GM21786 (cell line): Measurements from ENCODE around the gene POLR2J3.
A peak's percentile ranks its signal among the peaks of the same experiment; 100 is the strongest.
"Not testable (repeated sequence)": the region's sequence is repeated elsewhere in the genome, so short reads cannot be mapped to it uniquely, and the experiment has no call there.

ENCODE experiments used
- ATAC-seq: cut with Tn5 transposase; IDR thresholded peaks from one replicate; pipeline ENCODE4 v1.9.1; 2021; ENCODE audit not compliant: unreplicated experiment

The POLR2J3 gene

DNA sequence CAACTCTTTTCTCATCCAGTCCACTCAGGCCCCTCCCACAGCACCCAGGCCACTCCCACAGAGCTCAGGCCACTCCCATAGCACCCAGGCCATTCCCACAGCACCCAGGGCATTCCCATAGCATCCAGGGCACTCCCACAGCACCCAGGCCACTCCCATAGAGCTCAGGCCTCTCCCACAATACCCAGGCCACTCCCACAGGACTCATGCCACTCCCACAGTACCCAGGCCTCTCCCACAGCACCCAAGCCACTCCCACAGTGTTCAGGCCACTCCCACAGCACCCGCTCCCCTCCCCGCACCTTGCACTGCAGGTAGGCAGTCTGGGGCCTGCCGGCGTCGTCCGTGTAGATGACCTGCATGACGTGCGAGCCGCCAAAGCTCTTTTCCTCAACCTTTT is 17.5 kb upstream of the POLR2J3 start:
- ATAC-seq: peak; percentile 42

DNA sequence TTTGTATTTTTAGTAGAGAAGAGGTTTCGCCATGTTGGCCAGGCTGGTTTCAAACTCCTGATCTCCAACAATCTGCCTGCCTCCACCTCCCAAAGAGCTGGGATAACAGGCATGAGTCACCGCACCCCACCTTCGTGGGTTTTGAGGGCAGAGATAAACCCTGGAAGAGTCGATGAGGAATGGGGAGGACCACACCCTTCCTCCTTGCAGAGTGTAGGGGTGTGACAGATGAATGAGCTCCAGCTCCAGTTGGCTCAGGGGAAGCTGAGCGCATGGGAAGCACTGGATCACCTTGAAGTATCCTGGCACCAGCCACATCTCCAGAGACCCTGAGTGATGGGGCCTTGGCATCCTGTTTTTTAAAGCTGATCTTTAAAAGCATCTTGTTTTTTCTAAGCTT is 11.1 kb upstream of the POLR2J3 start:
- ATAC-seq: not testable (repeated sequence)

- not testable (repeated sequence) for ATAC-seq
These were observed 9.3 kb upstream of the POLR2J3 start for GRCh38 chr7:102581722-102582121.

- ATAC-seq: not testable (repeated sequence)
These were observed 6.1 kb upstream of the POLR2J3 start for GRCh38 chr7:102578486-102578885.

- ATAC-seq: not testable (repeated sequence)
These were observed 5.2 kb upstream of the POLR2J3 start for GRCh38 chr7:102577315-102578240.

DNA sequence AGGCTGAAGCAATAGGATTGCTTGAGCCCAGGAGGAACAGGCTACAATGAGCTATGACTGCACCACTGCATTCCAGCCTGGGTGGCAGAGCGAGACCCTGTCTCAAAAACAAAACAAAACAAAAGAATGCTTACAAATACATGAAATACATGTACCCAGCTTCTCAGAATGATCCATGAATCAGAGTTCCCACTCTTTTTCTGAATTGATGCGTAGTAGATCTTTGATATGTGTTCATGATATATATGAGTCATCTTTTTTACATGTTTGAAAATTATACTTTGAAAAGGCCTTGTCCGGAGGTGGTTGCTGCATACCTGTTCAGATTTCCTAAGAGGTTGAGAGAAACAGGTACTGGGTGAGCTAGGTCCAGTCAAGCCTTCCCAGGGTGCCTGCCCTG is 4.0 kb upstream of the POLR2J3 start:
- not testable (repeated sequence) for ATAC-seq

DNA sequence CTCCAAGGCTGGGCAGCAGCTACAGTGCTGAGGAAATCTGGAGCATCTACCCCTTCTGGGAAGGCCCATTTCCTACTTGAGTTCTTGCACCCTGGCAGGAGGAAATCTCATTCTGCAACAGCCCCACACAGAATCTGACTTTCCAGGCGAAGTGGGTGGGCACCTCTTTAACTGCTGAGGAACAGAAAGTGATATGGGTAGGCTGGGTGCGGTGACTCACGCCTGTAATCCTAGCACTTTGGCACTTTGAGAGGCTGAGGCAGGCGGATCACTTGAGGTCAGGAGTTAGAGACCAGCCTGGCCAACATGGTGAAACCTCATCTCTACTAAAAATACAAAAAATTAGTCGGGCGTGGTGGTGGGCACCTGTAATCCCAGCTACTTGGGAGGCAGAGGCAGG is 2.2 kb upstream of the POLR2J3 start:
- not testable (repeated sequence) for ATAC-seq

DNA sequence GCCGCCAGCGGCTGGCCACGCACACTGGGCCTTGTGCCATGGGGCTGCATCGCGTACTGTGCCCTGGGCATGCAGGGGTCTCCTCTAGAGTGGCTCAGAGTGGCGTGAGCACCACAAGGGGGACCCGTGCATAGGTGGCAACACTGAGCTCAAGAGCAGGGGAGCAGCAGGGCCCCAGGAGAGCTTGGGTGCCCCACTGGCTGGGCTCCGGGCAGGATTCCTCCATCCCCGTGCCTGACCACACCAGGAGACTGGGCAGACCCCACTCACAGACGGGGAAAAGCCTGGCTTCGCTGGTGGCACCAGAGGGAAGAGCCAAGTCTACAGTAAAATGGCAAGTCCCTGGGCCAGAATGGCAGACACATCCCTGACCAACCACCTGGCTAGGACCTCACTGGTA is 3.8 kb downstream of the POLR2J3 start:
- not testable (repeated sequence) for ATAC-seq

- ATAC-seq: not testable (repeated sequence)
These were observed 21.5 kb downstream of the POLR2J3 start, which contains the start of gene SPDYE2 for GRCh38 chr7:102550808-102551422. SPDYE2 (plus strand) TSS chr7:102551226; CDS start chr7:102553256, 2,030 bp downstream.

DNA sequence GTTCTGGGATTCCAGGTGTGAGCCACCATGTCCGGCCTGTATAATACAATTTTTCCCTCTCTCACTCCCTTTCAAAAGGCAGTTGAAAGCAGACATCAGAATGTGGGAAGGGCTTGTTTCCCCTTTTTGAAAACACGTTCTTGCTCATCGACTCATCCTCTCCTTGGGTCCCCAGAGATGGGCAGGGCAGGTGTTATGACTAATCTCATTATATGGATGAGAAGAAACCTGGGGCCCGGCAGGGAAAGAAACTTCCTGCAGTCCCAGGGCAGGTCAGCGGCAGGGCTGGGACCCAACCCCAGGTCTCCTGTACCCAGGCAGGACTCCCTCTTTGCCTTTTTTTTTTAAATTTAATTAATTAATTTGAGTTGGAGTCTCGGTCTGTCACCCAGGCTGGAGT is 26.0 kb downstream of the POLR2J3 start:
- peak; percentile 89 for ATAC-seq

DNA sequence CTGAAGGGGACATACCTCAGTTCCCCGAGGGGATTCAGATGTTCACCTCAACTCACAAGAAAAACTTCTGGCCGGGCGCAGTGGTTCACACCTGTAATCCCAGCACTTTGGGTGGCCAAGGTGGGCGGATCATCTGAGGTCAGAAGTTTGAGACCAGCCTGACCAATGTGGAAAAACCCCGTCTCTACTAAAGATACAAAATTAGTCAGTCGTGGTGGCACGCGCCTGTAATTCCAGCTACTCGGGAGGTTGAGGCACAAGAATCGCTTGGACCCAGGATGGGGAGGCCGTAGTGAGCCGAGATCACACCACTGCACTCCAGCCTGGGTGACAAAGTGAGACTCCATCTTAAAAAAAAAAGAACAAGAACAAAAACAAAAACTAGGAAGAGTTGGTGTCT is 27.1 kb downstream of the POLR2J3 start:
- ATAC-seq: not testable (repeated sequence)

- ATAC-seq: not testable (repeated sequence)
These were observed 28.0 kb downstream of the POLR2J3 start for GRCh38 chr7:102544372-102544771.

DNA sequence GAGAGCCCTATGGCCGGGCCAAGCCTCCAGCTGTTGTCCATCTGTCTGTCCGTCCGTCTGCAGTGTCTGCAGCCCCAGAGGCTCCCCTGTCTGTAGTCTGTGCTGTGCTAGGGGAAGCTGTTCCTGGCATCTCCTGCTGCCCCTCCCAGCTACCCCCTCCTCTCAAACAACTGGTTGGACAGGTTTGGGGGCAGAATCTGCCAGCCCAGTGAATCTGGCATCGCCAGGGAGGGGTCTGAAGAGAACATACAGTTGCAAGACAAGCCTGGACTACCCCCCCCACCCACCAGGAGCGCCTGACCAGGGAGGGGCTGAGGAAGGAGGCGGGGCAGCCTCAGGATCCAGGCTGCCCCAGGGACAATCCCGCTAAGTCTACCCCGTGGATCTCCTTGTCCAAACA is 28.8 kb downstream of the POLR2J3 start, which contains the start of gene UPK3BL2:
TSS of gene UPK3BL2 (minus strand) at position 101 of the 400 bp plus-strand sequence. CDS start at position 41, 60 bp downstream.
- not testable (repeated sequence) for ATAC-seq

DNA sequence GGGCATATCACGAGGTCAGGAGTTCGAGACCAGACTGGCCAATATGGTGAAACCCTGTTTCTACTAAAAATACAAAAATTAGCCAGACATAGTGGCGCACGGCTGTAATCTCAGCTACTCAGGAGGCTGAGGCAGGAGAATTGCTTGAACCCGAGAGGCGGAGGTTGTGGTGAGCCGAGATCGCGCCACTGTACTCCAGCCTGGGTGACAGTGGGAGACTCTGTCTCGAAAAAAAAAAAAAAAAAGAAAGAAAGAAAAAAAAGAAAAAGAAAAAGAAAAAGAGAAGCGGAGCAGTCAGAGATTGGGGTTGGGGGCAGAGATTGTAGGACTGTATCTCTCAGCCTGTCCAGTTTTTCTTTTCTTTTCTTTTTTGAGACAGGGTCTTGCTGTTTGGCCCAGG is 29.6 kb downstream of the POLR2J3 start:
- not testable (repeated sequence) for ATAC-seq

GRCh38 chr7:102542083-102542482 is 30.3 kb downstream of the POLR2J3 start:
- not testable (repeated sequence) for ATAC-seq

- not testable (repeated sequence) for ATAC-seq
These were observed 31.8 kb downstream of the POLR2J3 start for GRCh38 chr7:102540604-102541003.

GRCh38 chr7:102535062-102535615 is 37.2 kb downstream of the POLR2J3 start:
- not testable (repeated sequence) for ATAC-seq

DNA sequence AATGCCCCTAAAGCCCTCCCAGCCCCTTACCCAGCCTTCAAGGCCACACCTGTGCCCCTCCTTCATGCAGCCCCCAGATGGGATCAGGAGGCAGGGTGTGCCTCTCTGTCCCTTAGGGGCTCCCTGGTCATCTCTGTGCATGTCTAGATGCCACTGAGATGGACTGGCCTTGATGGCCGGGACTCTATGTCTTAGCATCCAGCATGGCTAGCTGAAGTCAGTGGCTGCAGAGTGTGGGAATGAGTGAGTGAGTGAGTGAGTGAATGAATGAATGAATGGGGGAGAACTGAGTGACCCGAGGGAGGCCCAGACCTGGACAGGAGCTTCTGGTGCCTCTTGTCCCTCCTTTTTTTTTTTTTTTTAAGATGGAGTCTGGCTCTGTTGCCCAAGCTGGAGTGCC is 40.3 kb downstream of the POLR2J3 start:
- ATAC-seq: not testable (repeated sequence)

DNA sequence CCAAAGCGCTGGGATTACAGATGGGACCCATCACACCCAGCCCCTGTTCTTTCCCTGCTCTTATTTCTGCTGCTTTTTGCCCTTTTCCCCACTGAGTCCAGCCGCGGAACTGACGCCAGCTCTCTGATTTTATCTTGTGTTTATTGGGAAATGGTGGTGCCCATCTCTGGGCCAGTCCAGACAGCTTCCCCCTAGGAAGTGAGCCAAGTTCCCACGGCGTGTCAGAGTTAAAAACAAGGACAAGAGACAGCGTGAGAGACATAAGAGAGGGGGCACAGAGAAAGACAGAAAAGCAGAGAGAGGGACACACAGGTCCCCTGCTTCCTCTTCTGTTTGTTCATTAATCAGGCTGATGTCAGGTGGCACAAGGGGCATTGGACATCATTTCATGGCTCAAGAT is 40.8 kb downstream of the POLR2J3 start:
- ATAC-seq: not testable (repeated sequence)

- ATAC-seq: not testable (repeated sequence)
These were observed 44.3 kb downstream of the POLR2J3 start for GRCh38 chr7:102527822-102528793.
